Activated CD4-positive, alpha-beta T cell treated with anti-CD3 and anti-CD28 coated beads for 4 hours (primary cell): Measurements from ENCODE around the gene EHMT1.
"Not testable (repeated sequence)": the region's sequence is repeated elsewhere in the genome, so short reads cannot be mapped to it uniquely, and the experiment has no call there.

Source experiments
- DNase-seq, 2 donors: peaks; one replicate each; pipeline ENCODE4 v3.0.0-alpha.2; 2020

The EHMT1 gene

GRCh38 chr9:137721899-137722298, 103.1 kb downstream of the EHMT1 start:
- no peak for DNase-seq

GRCh38 chr9:137722481-137722880, 103.7 kb downstream of the EHMT1 start:
- DNase-seq: peak in 1 of 2 donors; percentile 13

- not testable (repeated sequence) for DNase-seq
Observed at GRCh38 chr9:137723356-137723755, 104.6 kb downstream of the EHMT1 start.

- DNase-seq: peak; percentile 15 to 45
Observed at GRCh38 chr9:137723783-137724445, 105.1 kb downstream of the EHMT1 start.

- DNase-seq: no peak
Observed at GRCh38 chr9:137724818-137725240, 106.0 kb downstream of the EHMT1 start.

GRCh38 chr9:137725598-137725997, 106.8 kb downstream of the EHMT1 start:
- no peak for DNase-seq

- DNase-seq: not testable (repeated sequence)
Observed at GRCh38 chr9:137726336-137726735, 107.5 kb downstream of the EHMT1 start.

- DNase-seq: no peak
Observed at GRCh38 chr9:137726764-137727163, 108.0 kb downstream of the EHMT1 start.

GRCh38 chr9:137727716-137728115, 108.9 kb downstream of the EHMT1 start:
- no peak for DNase-seq

GRCh38 chr9:137728444-137729311, 109.9 kb downstream of the EHMT1 start:
- DNase-seq: no peak

- DNase-seq: no peak
Observed at GRCh38 chr9:137731216-137731946, 112.6 kb downstream of the EHMT1 start.

GRCh38 chr9:137731947-137732813, 113.4 kb downstream of the EHMT1 start:
- DNase-seq: no peak

- DNase-seq: no peak
Observed at GRCh38 chr9:137733429-137733828, 114.6 kb downstream of the EHMT1 start.

GRCh38 chr9:137734181-137734580, 115.4 kb downstream of the EHMT1 start:
- DNase-seq: no peak

GRCh38 chr9:137738182-137738696, 119.4 kb downstream of the EHMT1 start:
- DNase-seq: not testable (repeated sequence)

- no peak for DNase-seq
Observed at GRCh38 chr9:137738703-137739102, 119.9 kb downstream of the EHMT1 start.

GRCh38 chr9:137739371-137740309, 120.8 kb downstream of the EHMT1 start:
- no peak for DNase-seq

GRCh38 chr9:137740312-137740711, 121.5 kb downstream of the EHMT1 start:
- no peak for DNase-seq

- no peak for DNase-seq
Observed at GRCh38 chr9:137741330-137741729, 122.5 kb downstream of the EHMT1 start.

- no peak for DNase-seq
Observed at GRCh38 chr9:137742698-137743097, 123.9 kb downstream of the EHMT1 start.

- DNase-seq: no peak
Observed at GRCh38 chr9:137743695-137744094, 124.9 kb downstream of the EHMT1 start.
